ENCODE measurements around the gene PRCC.

DNA sequence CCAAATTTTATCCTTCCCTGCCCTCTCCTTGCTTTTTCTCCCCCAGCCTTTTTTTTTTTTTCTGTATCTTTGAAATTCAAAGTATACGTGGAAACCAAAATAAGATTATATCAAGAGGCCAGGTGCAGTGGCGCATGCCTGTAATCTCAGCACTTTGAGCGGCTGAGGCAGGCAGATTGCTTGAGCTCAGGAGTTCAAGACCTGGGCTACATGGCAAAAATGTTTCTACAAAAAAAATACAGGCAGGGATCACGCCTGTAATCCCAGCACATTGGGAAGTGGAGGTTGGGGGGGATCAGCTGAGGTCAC lies 6.6 kb upstream of the PRCC start:
- TF ChIP-seq CTCF (IDR thresholded peaks at IDR 0.05; ENCODE audit: insufficient read depth, low read depth, low read length) (no peak), EZH2 (IDR thresholded peaks at IDR 0.05; ENCODE audit: insufficient read depth, low read length) (no peak)
